ENCODE results near the gene JDP2.
"Not testable (repeated sequence)": the region's sequence is repeated elsewhere in the genome, so short reads cannot be mapped to it uniquely, and the experiment has no call there.

JDP2 gene

GRCh38 chr14:75457648-75458165 is 29.9 kb downstream of the JDP2 start:
- DNase-seq, result no peak

DNA sequence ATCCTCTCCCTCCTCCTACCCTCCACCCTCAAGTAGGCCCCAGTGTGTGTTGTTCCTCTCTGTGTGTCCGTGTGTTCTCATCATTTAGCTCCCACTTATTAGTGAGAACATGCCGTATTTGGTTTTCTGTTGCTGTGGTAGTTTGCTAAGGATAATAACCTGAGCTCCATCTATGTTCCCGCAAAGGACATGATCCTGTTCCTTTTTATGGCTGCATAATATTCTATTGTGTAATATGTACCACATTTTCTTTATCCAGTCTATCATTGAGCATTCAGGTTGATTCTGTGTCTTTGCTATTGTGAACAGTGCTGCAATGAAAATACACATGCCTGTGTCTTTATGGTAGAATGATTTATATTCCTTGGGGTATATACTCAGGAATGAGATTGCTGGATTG is 30.5 kb downstream of the JDP2 start:
- no peak for DNase-seq

GRCh38 chr14:75459099-75459741 is 31.4 kb downstream of the JDP2 start:
- DNase-seq, result peak; percentile 23

DNA sequence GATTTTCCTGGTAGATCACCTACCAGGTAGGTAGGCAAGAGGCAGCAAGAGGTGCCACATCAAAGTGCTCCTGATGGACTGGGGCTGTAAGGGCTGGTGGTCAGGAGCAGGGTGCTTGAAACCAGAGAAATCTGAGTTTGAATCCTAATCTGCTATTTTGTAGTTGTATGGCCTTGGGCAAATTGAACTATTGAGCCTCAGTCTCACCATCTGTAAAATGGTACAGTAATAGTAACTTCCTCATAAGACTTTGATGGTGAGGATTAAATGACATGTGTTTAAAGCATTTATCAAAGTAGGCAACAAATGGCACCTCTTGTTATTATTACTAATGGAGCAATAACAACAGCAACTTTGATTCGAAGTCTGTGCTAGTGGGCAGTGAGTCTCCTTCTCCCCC is 32.0 kb downstream of the JDP2 start:
- DNase-seq, result no peak

- no peak for DNase-seq
Observed at GRCh38 chr14:75460394-75460793, 32.6 kb downstream of the JDP2 start.

DNA sequence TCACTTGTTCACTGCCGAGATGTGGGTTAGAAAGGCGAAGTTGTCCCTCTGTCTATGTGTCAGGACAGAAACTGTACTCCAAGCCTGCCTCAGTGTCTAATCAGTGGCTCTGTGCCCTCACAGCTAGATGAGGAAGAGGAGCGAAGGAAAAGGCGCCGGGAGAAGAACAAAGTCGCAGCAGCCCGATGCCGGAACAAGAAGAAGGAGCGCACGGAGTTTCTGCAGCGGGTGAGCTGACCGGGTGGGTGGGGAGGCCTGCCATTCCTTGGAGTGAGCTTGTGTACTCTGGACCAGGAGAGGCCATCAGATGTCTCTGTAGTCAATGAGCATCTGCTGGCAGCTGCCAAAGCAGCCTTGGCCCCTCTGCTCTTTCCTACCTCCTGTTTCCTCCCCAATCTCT is 33.5 kb downstream of the JDP2 start:
- DNase-seq, result no peak

DNA sequence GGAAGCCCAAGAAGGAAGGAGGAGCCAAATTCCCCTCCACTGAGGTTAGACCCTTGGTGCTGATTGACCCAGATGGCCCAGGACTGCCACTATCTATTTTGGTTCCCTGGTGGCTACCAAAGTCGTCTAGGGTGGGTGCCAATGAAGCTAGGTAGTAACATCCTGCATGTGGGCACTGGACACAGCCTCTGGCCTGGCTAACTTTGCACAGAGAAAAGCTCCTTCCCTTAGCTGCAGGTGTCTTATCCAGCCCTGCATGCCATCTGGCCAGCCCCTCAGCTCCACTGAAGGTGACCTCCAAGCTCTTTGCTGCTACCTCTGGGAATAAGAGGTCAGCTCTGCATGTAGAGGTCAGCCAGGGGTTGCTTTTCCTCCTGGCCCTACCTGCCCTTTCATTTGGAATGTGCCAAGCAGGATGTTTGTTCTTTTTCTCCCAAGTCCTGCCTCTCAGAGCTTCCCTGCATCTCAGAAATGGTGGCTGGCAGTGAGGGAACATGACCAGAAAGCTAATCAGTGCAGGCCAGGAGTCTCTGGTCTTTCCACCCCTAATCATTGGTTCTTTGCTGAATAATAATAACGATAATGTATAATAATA is 34.0 kb downstream of the JDP2 start:
- no peak for DNase-seq

DNA sequence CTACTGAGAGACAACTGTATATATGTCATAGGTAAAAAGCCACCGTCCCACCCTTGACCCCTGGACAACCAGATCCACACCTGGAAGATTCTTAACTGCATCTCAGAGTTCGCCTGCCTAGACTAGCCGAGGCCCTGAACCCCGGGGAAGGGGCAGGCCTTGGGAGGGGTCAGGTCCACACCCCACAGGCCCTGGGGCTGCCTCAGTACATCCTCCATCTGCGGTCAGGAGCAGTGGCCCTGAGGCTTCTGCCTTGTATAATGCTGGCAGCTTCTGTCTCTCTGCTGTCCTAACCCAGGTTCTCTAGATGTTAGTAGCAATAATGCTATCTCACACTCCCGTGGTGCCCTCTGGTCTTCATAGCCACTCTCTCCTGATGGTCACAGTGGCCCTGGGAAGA is 36.8 kb downstream of the JDP2 start:
- no peak for DNase-seq

DNA sequence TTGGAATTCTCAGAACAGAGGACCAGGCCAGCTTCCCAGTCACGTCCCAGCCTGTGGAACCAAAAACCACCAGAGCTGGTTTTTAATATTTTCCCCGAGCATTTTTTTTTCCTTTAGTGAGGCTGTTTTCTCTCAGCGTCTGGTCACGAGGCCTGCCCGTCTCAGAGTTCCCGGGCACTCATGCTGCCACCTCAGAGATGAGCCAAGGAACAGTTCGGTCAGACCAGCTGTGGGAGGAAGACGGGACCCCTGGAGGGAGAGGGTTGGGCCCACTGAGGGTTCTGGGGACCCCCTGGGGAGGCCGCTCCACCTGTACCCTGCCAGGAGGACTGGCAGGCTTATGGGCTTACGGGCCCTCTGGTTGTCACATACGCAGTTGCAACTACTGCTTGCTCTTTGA is 39.9 kb downstream of the JDP2 start:
- no peak for DNase-seq

- DNase-seq, result no peak
Observed at GRCh38 chr14:75469164-75469563, 41.3 kb downstream of the JDP2 start.

DNA sequence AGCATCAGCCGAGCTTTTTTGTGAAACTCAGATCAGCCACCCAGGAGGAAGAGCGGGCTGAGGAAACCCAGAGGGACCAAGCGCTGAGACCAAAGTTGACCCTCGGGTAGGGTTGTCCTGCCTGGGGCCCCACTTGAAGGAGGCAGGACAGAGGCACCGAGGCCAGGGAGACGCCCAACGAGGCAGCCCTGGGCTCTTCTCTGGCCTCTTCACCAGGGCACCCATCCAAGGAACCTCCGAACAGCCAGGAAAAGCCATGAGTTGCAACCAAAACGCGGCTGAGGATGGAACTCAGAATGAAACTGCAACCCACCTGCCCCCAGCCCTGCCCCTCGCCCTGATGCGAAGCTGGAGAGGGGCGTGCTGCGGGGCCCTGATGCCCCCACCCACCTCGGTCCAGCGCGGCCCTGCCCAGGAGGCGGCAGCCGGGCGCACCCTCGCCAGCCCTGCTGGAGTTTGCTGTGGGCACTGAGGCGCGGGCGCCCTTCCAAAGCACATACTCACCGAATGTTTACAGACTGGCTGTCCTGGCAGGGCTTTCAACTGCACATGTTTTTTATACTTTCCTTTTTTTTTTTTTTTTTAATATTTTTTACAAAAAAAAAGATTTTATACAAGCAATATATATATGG is 41.9 kb downstream of the JDP2 start:
- no peak for DNase-seq

- DNase-seq, result no peak
Observed at GRCh38 chr14:75470238-75470797, 42.5 kb downstream of the JDP2 start.

GRCh38 chr14:75471059-75471458 is 43.2 kb downstream of the JDP2 start:
- DNase-seq, result no peak

- not testable (repeated sequence) for DNase-seq
Observed at GRCh38 chr14:75474127-75474526, 46.3 kb downstream of the JDP2 start.

DNA sequence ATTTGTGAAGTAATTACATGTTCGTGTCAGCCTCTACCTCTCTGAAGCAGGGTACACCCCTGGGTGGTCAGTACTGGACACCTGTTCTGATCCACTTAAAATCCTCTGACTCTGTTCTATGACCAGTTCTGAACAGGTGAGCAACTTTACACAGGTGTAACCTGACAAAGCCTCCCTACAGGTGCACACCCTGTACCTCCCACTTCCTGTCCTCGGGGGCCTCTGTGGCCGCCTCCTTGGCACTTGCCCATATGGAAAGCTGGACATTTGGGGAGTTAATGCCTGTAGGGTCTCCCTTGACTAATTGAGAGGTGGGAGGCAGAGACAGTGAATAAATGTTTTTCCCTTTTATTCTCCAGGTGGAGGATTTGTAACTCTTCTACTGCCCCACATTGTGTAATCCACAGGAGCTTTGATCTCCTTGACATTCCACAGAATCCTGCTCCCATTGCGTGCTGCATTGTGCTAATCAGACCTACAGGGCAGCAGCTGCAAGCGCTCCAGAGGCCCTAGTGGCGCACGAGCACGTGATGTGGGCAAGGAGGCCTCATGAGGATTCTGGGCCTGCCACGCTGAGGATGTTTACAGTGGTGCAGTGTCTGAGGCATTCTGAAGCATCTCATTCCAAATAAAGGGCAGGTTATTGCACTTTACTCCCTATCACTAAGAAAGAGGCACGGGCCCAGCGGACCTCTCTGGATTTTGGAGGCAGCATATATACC is 48.6 kb downstream of the JDP2 start:
- DNase-seq, result no peak

DNA sequence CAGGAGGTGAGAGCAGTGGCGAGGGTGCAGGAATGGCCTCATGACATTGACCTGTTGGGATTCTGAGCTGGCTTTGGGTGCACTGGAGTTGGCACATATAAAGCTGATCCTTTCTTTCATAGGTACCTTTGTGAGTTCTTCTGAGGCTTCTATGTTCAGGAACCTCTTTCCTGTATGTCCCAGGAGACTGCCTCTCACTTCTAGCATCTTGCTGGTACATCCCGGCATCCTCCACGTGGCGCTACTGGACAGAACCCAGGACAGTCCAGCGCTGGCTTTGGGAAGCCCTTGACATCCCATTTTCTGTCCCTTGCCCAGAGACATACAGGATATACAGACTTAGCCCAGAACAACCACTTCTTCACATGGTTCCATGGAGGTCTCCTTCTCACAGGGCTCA is 50.1 kb downstream of the JDP2 start:
- no peak for DNase-seq

- DNase-seq, result no peak
Observed at GRCh38 chr14:75479770-75480600, 52.2 kb downstream of the JDP2 start.

GRCh38 chr14:75482366-75482765 is 54.5 kb downstream of the JDP2 start:
- DNase-seq, result no peak

DNA sequence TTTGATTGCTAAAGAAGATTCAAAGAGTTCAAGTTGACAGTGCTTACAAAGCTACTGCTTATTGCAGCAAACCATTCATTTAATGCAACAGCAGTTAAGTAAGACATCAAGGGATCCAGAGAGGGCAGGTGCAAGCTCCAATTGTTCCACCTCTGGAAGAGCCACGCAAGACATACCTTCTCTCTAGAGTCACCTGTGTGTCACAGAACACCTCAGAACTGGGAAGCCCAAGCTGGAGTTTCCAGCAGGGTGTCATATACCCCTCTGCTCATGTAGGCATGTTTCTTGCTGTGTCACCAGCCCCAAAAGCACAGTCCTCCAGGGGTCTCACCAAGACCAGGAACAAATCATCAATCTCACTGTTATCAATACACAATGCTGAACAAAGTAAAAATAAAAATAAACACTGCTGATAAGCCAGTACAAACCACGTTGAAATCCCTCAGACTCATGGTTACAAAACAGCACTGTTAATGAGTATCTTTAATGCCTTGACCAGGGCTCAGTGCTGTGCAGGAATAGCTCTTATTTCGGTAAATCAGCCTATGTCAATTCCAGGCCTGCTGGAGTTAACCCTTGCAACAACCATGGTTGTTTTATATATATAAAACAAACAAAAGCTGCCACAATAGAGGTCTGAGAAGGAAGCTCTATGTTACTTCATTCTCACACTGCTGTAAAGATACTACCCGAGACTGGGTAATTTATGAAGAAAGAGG is 57.0 kb downstream of the JDP2 start:
- DNase-seq, result no peak

GRCh38 chr14:75486318-75486717 is 58.5 kb downstream of the JDP2 start:
- DNase-seq, result no peak

DNA sequence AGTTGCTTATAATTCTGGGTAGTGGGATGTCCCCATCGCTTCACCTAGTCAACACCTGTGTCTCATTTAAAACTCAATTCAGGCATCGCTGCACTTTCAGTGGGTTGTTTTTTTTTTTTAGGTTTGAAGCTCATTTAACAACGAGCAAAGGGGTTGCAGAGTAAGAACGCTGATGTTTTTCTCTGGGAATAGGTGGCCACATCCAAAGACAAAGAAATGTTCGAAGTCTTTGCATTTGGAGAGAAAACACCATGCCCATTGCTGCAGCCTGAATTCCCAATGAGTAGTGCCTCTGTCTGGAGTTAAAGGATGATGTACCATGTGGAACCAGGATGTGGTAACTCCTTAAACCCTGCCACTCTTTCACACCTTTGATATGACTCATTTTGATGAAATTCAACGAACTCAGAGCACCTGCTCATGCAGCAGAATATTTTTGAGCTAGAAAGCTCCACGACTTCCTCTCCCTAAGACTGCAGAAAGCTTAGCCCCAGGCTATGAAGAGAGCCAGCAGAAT is 59.4 kb downstream of the JDP2 start:
- DNase-seq, result peak; percentile 88

- DNase-seq, result no peak
Observed at GRCh38 chr14:75489480-75489837, 61.6 kb downstream of the JDP2 start.
